ENCODE measurements around the gene LYRM1. TPM values are rescaled to one million over a fixed set of nuclear protein-coding genes. Genes with fewer than 3 reads are reported as not detected.
"Not testable (repeated sequence)": the region's sequence is repeated elsewhere in the genome, so short reads cannot be mapped to it uniquely, and the experiment has no call there.

The LYRM1 gene
- polyA plus RNA-seq, 3 donors from 2014 or later, result 23.8 to 37.1 (median 36.4) TPM

- peaks cover 0 to 3% of the 10 kb centered on the region in 2 donors for H3K4me1 Mint-ChIP-seq
- no peaks in the 10 kb centered on the region for H3K9me3 Mint-ChIP-seq
- no peak overlapping the region for H3K4me3 Mint-ChIP-seq
- peaks cover 4 to 22% (median 21%) of the 10 kb centered on the region in 3 donors for H3K36me3 Mint-ChIP-seq
- peak overlapping the region in 1 of 6 donors; percentile 35 for H3K27ac Mint-ChIP-seq
- no peak for DNase-seq
- H3K27me3 Mint-ChIP-seq (ENCODE audit: low read depth in 3 of 3), result peaks cover 0 to under 1% (median 0%) of the 10 kb centered on the region in 3 donors
Measured at GRCh38 chr16:20916289-20916688, 15.7 kb downstream of the LYRM1 start.

- Mint-ChIP-seq H3K9me3 (no peaks in the 10 kb centered on the region), H3K4me1 (peaks cover 0 to 3% of the 10 kb centered on the region in 2 donors), H3K4me3 (no peak overlapping the region), H3K27ac (no peak overlapping the region), H3K36me3 (peaks cover 4 to 22% (median 21%) of the 10 kb centered on the region in 3 donors), H3K27me3 (ENCODE audit: low read depth in 3 of 3) (no peaks in the 10 kb centered on the region)
- DNase-seq, result no peak
Measured at GRCh38 chr16:20916942-20917341, 16.4 kb downstream of the LYRM1 start.

- Mint-ChIP-seq H3K27me3 (ENCODE audit: low read depth in 3 of 3) (peaks cover 0 to 3% (median 0%) of the 10 kb centered on the region in 3 donors), H3K4me1 (peaks cover 0 to 3% of the 10 kb centered on the region in 2 donors), H3K4me3 (no peak overlapping the region), H3K27ac (no peak overlapping the region), H3K9me3 (no peaks in the 10 kb centered on the region), H3K36me3 (peaks cover 8 to 25% (median 25%) of the 10 kb centered on the region in 3 donors)
- DNase-seq, result no peak
Measured at GRCh38 chr16:20918486-20919239, 18.1 kb downstream of the LYRM1 start.

- Mint-ChIP-seq H3K9me3 (no peaks in the 10 kb centered on the region), H3K4me1 (peaks cover 0 to 3% of the 10 kb centered on the region in 2 donors), H3K36me3 (peaks cover 8 to 26% (median 25%) of the 10 kb centered on the region in 3 donors), H3K4me3 (no peak overlapping the region), H3K27ac (no peak overlapping the region), H3K27me3 (ENCODE audit: low read depth in 3 of 3) (peaks cover 0 to 3% (median 0%) of the 10 kb centered on the region in 3 donors)
- DNase-seq, result no peak
Measured at GRCh38 chr16:20920091-20920490, 19.5 kb downstream of the LYRM1 start.

GRCh38 chr16:20920799-20921198, 20.2 kb downstream of the LYRM1 start:
- Mint-ChIP-seq H3K27me3 (ENCODE audit: low read depth in 3 of 3) (peaks cover 0 to 3% (median 0%) of the 10 kb centered on the region in 3 donors), H3K4me1 (peaks cover 0 to 1% of the 10 kb centered on the region in 2 donors), H3K9me3 (no peaks in the 10 kb centered on the region), H3K27ac (no peak overlapping the region), H3K4me3 (no peak overlapping the region), H3K36me3 (peaks cover 13 to 28% (median 21%) of the 10 kb centered on the region in 3 donors)
- DNase-seq, result no peak

- Mint-ChIP-seq H3K27ac (no peak overlapping the region), H3K36me3 (peaks cover 13 to 22% (median 14%) of the 10 kb centered on the region in 3 donors)
- no peak for DNase-seq
Measured at GRCh38 chr16:20923876-20924275, 23.3 kb downstream of the LYRM1 start.

GRCh38 chr16:20925751-20926150, 25.2 kb downstream of the LYRM1 start:
- Mint-ChIP-seq H3K9me3 (no peaks in the 10 kb centered on the region), H3K4me1 (no peaks in the 10 kb centered on the region), H3K27me3 (ENCODE audit: low read depth in 3 of 3) (peaks cover 0 to 5% (median 0%) of the 10 kb centered on the region in 3 donors), H3K4me3 (no peak overlapping the region), H3K36me3 (peaks cover 4 to 19% (median 13%) of the 10 kb centered on the region in 3 donors), H3K27ac (peak overlapping the region in 1 of 6 donors; percentile 20)
- no peak for DNase-seq

More at GRCh38 chr16:20923876-20924275, 23.3 kb downstream of the LYRM1 start:
- Mint-ChIP-seq H3K27me3 (ENCODE audit: low read depth in 3 of 3) (peaks cover 0 to 3% (median 0%) of the 10 kb centered on the region in 3 donors), H3K4me1 (no peaks in the 10 kb centered on the region), H3K9me3 (no peaks in the 10 kb centered on the region), H3K4me3 (no peak overlapping the region)

- no peaks in the 10 kb centered on the region for H3K9me3 Mint-ChIP-seq
- H3K36me3 Mint-ChIP-seq, result peaks cover 0 to 15% (median 8%) of the 10 kb centered on the region in 3 donors
- H3K27ac Mint-ChIP-seq, result no peak overlapping the region
- H3K4me1 Mint-ChIP-seq, result no peaks in the 10 kb centered on the region
- H3K4me3 Mint-ChIP-seq, result no peak overlapping the region
- DNase-seq, result no peak
- H3K27me3 Mint-ChIP-seq (ENCODE audit: low read depth in 3 of 3), result peaks cover 0 to 2% (median 0%) of the 10 kb centered on the region in 3 donors
Measured at GRCh38 chr16:20928774-20929411, 28.3 kb downstream of the LYRM1 start.

- not testable (repeated sequence) for DNase-seq; H3K27me3 Mint-ChIP-seq (ENCODE audit: low read depth in 3 of 3); H3K4me3 Mint-ChIP-seq; H3K9me3 Mint-ChIP-seq; H3K4me1 Mint-ChIP-seq
- H3K27ac Mint-ChIP-seq, result peak overlapping the region in 2 of 6 donors; percentile 26 to 65
- H3K36me3 Mint-ChIP-seq, result peaks cover 0 to 15% (median 8%) of the 10 kb centered on the region in 3 donors
Measured at GRCh38 chr16:20929676-20930364, 29.2 kb downstream of the LYRM1 start.

- no peak for DNase-seq
- Mint-ChIP-seq H3K36me3 (peaks cover 0 to 14% (median 8%) of the 10 kb centered on the region in 3 donors), H3K27ac (no peak overlapping the region), H3K9me3 (no peaks in the 10 kb centered on the region), H3K4me1 (no peaks in the 10 kb centered on the region), H3K4me3 (no peak overlapping the region), H3K27me3 (ENCODE audit: low read depth in 3 of 3) (peaks cover 0 to 2% (median 0%) of the 10 kb centered on the region in 3 donors)
Measured at GRCh38 chr16:20930365-20930690, 29.8 kb downstream of the LYRM1 start.

GRCh38 chr16:20931066-20931600, 30.6 kb downstream of the LYRM1 start:
- no peaks in the 10 kb centered on the region for H3K4me1 Mint-ChIP-seq
- no peak for DNase-seq
- H3K27ac Mint-ChIP-seq, result no peak overlapping the region
- no peaks in the 10 kb centered on the region for H3K9me3 Mint-ChIP-seq
- no peak overlapping the region for H3K4me3 Mint-ChIP-seq
- H3K36me3 Mint-ChIP-seq, result peaks cover 0 to 7% (median 3%) of the 10 kb centered on the region in 3 donors
- peaks cover 0 to 2% (median 0%) of the 10 kb centered on the region in 3 donors for H3K27me3 Mint-ChIP-seq (ENCODE audit: low read depth in 3 of 3)

- Mint-ChIP-seq H3K4me3 (no peak overlapping the region), H3K36me3 (peaks cover 0 to 3% (median 0%) of the 10 kb centered on the region in 3 donors), H3K27ac (no peak overlapping the region), H3K4me1 (no peaks in the 10 kb centered on the region), H3K27me3 (ENCODE audit: low read depth in 3 of 3) (peaks cover 0 to 5% (median 2%) of the 10 kb centered on the region in 3 donors), H3K9me3 (no peaks in the 10 kb centered on the region)
- no peak for DNase-seq
Measured at GRCh38 chr16:20933589-20933988, 33.0 kb downstream of the LYRM1 start.

- peaks cover 0 to 6% (median 0%) of the 10 kb centered on the region in 3 donors for H3K27me3 Mint-ChIP-seq (ENCODE audit: low read depth in 3 of 3)
- no peaks in the 10 kb centered on the region for H3K36me3 Mint-ChIP-seq
- no peak overlapping the region for H3K4me3 Mint-ChIP-seq
- DNase-seq, result no peak
- H3K4me1 Mint-ChIP-seq, result peaks cover 8 to 9% of the 10 kb centered on the region in 2 donors
- no peak overlapping the region for H3K27ac Mint-ChIP-seq
- no peaks in the 10 kb centered on the region for H3K9me3 Mint-ChIP-seq
Measured at GRCh38 chr16:20937736-20938135, 37.2 kb downstream of the LYRM1 start.
